ENCODE measurements around the gene CFAP92. TPM values are rescaled to one million over a fixed set of nuclear protein-coding genes. Genes with fewer than 3 reads are reported as not detected.

Gene CFAP92
- total and polyA plus RNA-seq, 4 donors, result 0.05 to 0.25 (median 0.06) TPM; not detected in 1

GRCh38 chr3:128995737-128996136, 1.9 kb upstream of the CFAP92 start:
- no peak for TF ChIP-seq HNF4A (conservative IDR thresholded peaks at IDR 0.05)
- no peak for TF ChIP-seq GABPA (IDR thresholded peaks at IDR 0.05 in 1 of 2, conservative IDR thresholded peaks at IDR 0.05 in 1 of 2)
- TF ChIP-seq SP1 (IDR thresholded peaks at IDR 0.05), result no peak
- TF ChIP-seq FOXA2 (IDR thresholded peaks at IDR 0.05), result no peak
- no peak for DNase-seq (ENCODE audit: low spot score)
- no peak overlapping the region for H3K9ac ChIP-seq (ENCODE audit: low read depth in 1 of 2, low read length in 2 of 2)
- H3K4me3 ChIP-seq (ENCODE audit: low read depth in 1 of 3, low read length in 3 of 3), result no peak overlapping the region
- 96% methylated on average over 1 of the region's 1 CpG for WGBS
- no peak overlapping the region for H3K27ac ChIP-seq (ENCODE audit: low read depth in 1 of 2, low read length in 2 of 2)
- H3K36me3 ChIP-seq (ENCODE audit: control insufficient read depth in 4 of 4, insufficient read depth in 3 of 4, low read depth in 1 of 4, low read length in 3 of 4), result no peaks in the 10 kb centered on the region
- peaks cover 0 to 9% (median 5%) of the 10 kb centered on the region in 4 donors for H3K4me1 ChIP-seq (ENCODE audit: control insufficient read depth in 4 of 4, insufficient read depth in 4 of 4, low read length in 3 of 4)
- H3K27me3 ChIP-seq (ENCODE audit: control insufficient read depth in 4 of 4, insufficient read depth in 4 of 4, low read length in 3 of 4), result peaks cover 0 to 12% (median 4%) of the 10 kb centered on the region in 4 donors
- no peaks in the 10 kb centered on the region for H3K9me3 ChIP-seq (ENCODE audit: control insufficient read depth in 4 of 4, low read length in 3 of 4)

- no peak overlapping the region for H3K9ac ChIP-seq (ENCODE audit: low read depth in 1 of 2, low read length in 2 of 2)
- H3K36me3 ChIP-seq (ENCODE audit: control insufficient read depth in 4 of 4, insufficient read depth in 3 of 4, low read depth in 1 of 4, low read length in 3 of 4), result no peaks in the 10 kb centered on the region
- H3K9me3 ChIP-seq (ENCODE audit: control insufficient read depth in 4 of 4, low read length in 3 of 4), result no peaks in the 10 kb centered on the region
- DNase-seq (ENCODE audit: low spot score), result no peak
- peaks cover 0 to 7% (median 2%) of the 10 kb centered on the region in 4 donors for H3K27me3 ChIP-seq (ENCODE audit: control insufficient read depth in 4 of 4, insufficient read depth in 4 of 4, low read length in 3 of 4)
- TF ChIP-seq REST (IDR thresholded peaks at IDR 0.05) (no peak), FOXA1 (IDR thresholded peaks at IDR 0.05) (no peak), EGR1 (IDR thresholded peaks at IDR 0.05; ENCODE audit: low read depth in 2 of 2) (no peak), JUND (IDR thresholded peaks at IDR 0.05) (no peak), TAF1 (conservative IDR thresholded peaks at IDR 0.05) (no peak), ATF3 (IDR thresholded peaks at IDR 0.05) (no peak), HNF4G (IDR thresholded peaks at IDR 0.05) (no peak), NR2F2 (IDR thresholded peaks at IDR 0.05) (no peak), SP1 (IDR thresholded peaks at IDR 0.05) (no peak), CTCF (IDR thresholded peaks at IDR 0.05; ENCODE audit: low read depth, low read length, missing input control) (no peak), MAX (IDR thresholded peaks at IDR 0.05) (no peak), GABPA (IDR thresholded peaks at IDR 0.05 in 1 of 2, conservative IDR thresholded peaks at IDR 0.05 in 1 of 2) (no peak), HNF4A (conservative IDR thresholded peaks at IDR 0.05) (no peak)
- WGBS, result 85% methylated on average over 19 of the region's 19 CpGs
- peaks cover 0 to 5% (median 4%) of the 10 kb centered on the region in 4 donors for H3K4me1 ChIP-seq (ENCODE audit: control insufficient read depth in 4 of 4, insufficient read depth in 4 of 4, low read length in 3 of 4)
- H3K4me3 ChIP-seq (ENCODE audit: low read depth in 1 of 3, low read length in 3 of 3), result no peak overlapping the region
- H3K27ac ChIP-seq (ENCODE audit: low read depth in 1 of 2, low read length in 2 of 2), result no peak overlapping the region
Observed at GRCh38 chr3:128994581-128995546, 988 bp upstream of the CFAP92 start.

Data from liver (tissue), 9 donors.